GM18867 (cell line): Measurements from ENCODE around the gene CTSA.
"Not testable (repeated sequence)": the region's sequence is repeated elsewhere in the genome, so short reads cannot be mapped to it uniquely, and the experiment has no call there.

Source experiments
- ATAC-seq: cut with Tn5 transposase; IDR thresholded peaks from one replicate; pipeline ENCODE4 v1.9.1; 2021; ENCODE audit warnings: mild to moderate bottlenecking, moderate library complexity; ENCODE audit not compliant: unreplicated experiment

The CTSA gene

GRCh38 chr20:45892828-45893500, 1.8 kb downstream of the CTSA start:
- no peak for ATAC-seq

DNA sequence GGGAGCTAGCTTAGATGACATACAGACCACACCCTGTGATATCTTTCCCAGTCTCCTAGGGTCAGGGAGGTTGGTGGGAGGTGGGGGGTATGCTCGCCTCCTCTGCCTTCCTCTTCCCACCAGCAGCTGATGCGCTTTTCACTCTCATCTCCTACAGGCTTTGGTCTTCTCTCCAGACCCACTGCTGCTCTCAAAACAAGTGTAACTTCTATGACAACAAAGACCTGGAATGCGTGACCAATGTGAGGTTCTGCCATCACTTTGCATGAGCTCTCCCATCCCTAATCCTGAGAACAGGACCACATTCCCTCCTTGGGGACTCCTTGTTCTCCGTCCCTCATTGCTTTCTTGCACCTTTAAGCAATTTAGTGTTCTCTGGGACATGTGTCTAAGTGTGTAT, 2.7 kb downstream of the CTSA start:
- ATAC-seq, result no peak

DNA sequence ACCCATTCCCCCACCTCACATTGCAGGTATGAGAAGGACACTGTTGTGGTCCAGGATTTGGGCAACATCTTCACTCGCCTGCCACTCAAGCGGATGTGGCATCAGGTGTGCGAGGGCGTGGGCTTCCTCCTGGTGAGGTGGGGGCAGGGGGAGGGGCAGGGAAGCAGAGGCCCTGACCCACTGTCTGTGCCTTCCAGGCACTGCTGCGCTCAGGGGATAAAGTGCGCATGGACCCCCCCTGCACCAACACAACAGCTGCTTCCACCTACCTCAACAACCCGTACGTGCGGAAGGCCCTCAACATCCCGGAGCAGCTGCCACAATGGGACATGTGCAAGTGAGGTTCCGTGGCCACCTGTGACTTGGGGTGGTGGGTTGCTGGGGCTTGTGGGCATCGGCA, 3.7 kb downstream of the CTSA start:
- no peak for ATAC-seq

- ATAC-seq, result no peak
Measured at GRCh38 chr20:45896641-45897161, 5.6 kb downstream of the CTSA start.

GRCh38 chr20:45897289-45897688, 6.2 kb downstream of the CTSA start:
- ATAC-seq, result no peak

DNA sequence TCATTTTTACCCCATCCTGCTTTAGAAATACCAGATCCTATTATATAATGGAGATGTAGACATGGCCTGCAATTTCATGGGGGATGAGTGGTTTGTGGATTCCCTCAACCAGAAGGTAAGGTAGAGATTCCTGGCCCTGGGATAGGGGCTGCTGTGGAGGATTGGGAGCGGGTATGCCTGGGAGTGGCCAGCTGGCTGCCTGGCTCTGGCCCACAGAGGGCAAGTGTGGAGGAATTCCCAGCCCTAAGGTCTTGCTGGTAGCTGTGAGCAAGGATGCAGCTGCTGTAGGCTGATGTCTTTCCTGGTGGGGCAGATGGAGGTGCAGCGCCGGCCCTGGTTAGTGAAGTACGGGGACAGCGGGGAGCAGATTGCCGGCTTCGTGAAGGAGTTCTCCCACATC, 6.6 kb downstream of the CTSA start:
- ATAC-seq, result no peak

DNA sequence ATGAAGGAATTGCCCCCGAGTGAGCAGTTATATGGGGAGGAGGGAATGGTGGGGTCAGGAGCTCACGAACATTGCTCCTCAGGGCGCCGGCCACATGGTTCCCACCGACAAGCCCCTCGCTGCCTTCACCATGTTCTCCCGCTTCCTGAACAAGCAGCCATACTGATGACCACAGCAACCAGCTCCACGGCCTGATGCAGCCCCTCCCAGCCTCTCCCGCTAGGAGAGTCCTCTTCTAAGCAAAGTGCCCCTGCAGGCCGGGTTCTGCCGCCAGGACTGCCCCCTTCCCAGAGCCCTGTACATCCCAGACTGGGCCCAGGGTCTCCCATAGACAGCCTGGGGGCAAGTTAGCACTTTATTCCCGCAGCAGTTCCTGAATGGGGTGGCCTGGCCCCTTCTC, 7.2 kb downstream of the CTSA start:
- ATAC-seq, result no peak

GRCh38 chr20:45899046-45899835, 8.1 kb downstream of the CTSA start:
- ATAC-seq, result no peak

GRCh38 chr20:45901332-45901731, 10.2 kb downstream of the CTSA start:
- not testable (repeated sequence) for ATAC-seq

DNA sequence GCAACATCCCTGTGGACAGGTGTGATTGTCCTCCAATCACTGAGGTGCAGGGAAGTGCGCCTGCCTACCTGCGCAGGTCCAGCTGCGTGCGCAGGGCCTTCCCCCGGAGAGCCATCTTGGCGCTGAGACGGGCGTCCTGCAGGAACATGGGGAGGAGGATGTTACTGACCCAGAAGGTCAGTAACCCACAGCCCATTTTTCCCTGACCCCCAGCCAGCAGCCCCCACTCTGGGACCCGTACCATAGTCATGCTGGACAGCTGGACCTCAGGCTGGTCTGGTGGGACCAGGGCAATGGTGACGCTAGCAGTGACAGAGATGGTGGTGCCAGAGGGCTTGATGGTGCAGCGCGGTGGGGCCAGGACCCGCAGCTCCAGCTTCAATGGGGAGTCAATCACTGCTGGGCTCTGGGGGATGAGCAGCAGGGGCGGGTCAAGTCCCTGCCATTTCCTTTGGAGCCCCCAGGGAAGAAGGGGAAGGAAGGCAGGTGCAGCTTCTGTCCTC, 11.1 kb downstream of the CTSA start:
- no peak for ATAC-seq

GRCh38 chr20:45904583-45905504, 13.7 kb downstream of the CTSA start:
- no peak for ATAC-seq

- no peak for ATAC-seq
Measured at GRCh38 chr20:45905505-45906079, 14.5 kb downstream of the CTSA start.

- no peak for ATAC-seq
Measured at GRCh38 chr20:45907219-45907948, 16.2 kb downstream of the CTSA start.

- ATAC-seq, result no peak
Measured at GRCh38 chr20:45908084-45908483, 16.9 kb downstream of the CTSA start.

- no peak for ATAC-seq
Measured at GRCh38 chr20:45909336-45909808, 18.2 kb downstream of the CTSA start.

- ATAC-seq, result no peak
Measured at GRCh38 chr20:45909817-45910669, 18.9 kb downstream of the CTSA start.

DNA sequence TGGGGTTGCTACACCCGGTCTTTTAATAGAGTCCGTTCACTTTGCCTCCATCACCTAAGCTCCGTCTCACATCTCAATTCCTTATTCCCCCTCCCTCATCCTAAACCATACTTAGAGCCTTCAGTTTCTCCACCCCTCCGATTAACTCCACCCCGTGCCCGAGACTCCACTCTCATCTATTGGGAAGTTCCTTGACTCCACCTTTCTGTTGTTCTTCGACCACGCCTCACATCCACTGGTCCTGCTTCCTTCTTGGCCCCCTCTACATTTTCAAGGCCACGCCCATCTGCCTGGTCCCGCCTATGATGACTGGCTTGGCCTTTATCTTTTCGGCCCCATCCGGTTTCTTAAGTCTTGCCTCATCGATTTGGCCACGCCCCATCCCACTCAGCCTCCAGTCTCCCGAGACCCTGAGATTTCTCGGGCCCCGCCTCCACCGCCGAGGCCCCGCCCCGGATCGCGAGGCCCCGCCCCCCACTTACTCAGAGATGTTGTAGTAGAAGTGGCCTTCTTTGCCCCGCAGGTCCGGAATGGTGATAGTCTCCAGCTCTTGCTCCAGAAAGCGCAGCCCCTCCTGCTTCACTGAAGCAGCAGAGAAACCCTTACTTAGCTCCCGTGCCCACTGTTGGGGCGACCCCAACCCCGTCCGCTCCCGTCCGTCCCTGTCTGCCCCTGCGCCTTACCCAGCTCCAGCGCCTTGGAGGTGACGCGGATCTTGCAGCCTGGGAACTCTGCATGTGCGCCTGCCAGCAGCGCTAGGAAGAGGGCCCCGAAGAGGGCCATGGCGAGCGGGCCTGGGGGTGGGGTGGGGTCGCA, 19.7 kb downstream of the CTSA start:
- ATAC-seq, result peak; percentile 87
